Prostate gland (tissue), 2 donors: ENCODE measurements around the gene NUDT5.

Experiments
- POLR2AphosphoS5 ChIP-seq: sonication (generic); formaldehyde crosslinking; IDR thresholded peaks from one replicate; pipeline ENCODE4 v1.6.1; 2017; ENCODE audit warnings: antibody characterized with exemption
- TF ChIP-seq, protein P1 (sequence below), 4 experiments: fragments of 200-600 bp in 2 of 4; fragments of 450-650 bp in 2 of 4; sonication (generic) in 2 of 4; IDR thresholded peaks; 1 replicate in 3 of 4; 2 replicates in 1 of 4; pipeline ENCODE4 v1.5.1; 2016 to 2019; ENCODE audit warnings: antibody characterized with exemption in 4 of 4, mild to moderate bottlenecking in 2 of 4, moderate library complexity in 2 of 4

DNA sequence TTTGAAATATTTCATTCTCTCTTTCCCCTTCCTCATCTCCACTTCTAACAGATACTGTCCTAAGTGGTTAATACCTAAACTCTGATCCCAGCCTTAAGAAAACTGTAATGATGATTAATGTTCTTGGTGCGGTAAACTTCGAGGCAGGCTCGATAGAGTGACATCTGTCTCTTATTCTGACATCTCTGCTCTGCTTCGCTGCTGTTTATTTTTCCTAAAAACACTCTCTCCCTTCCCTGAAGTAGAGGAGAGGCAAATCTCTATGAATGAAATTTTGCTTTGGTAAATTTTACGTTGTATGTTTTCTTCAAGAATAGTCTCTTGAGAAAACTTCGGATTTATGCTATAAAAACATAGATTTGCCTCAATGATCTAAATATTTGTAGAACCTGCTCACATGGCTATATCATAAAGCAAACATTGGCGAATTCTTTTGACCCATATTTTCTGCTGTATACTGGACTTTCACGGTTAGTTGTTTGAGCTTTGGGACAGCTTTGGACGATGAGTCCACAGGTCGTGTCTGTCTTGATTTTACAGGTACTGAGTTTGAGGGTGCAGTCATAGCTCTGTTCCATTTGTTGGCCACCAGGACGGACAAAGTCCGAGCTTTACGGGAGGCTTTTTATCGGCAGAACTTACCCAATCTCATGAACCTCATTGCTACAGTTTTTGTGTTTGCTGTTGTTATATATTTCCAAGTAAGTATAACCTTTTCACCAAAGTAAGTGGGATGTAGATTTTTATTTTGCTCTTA is 39.1 kb downstream of the NUDT5 start:
- TF ChIP-seq, protein P1, sequence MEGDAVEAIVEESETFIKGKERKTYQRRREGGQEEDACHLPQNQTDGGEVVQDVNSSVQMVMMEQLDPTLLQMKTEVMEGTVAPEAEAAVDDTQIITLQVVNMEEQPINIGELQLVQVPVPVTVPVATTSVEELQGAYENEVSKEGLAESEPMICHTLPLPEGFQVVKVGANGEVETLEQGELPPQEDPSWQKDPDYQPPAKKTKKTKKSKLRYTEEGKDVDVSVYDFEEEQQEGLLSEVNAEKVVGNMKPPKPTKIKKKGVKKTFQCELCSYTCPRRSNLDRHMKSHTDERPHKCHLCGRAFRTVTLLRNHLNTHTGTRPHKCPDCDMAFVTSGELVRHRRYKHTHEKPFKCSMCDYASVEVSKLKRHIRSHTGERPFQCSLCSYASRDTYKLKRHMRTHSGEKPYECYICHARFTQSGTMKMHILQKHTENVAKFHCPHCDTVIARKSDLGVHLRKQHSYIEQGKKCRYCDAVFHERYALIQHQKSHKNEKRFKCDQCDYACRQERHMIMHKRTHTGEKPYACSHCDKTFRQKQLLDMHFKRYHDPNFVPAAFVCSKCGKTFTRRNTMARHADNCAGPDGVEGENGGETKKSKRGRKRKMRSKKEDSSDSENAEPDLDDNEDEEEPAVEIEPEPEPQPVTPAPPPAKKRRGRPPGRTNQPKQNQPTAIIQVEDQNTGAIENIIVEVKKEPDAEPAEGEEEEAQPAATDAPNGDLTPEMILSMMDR (IDR thresholded peaks at IDR 0.05): no peak
- TF ChIP-seq POLR2AphosphoS5: no peak
